Tibial nerve (tissue), 4 donors: ENCODE measurements around the gene DNASE2.

Experiments used
- CTCF ChIP-seq, 5 experiments: fragments of 200-600 bp in 3 of 5; fragments of 450-650 bp in 2 of 5; sonication (generic) in 3 of 5; IDR thresholded peaks; one replicate each; pipeline ENCODE4 v1.5.1; 2016 to 2019; ENCODE audit warnings: antibody characterized with exemption in 5 of 5, mild to moderate bottlenecking in 3 of 5, moderate library complexity in 2 of 5
- EP300 ChIP-seq, 2 donors: sonication (generic); formaldehyde crosslinking; IDR thresholded peaks; one replicate each; pipeline ENCODE4 v1.6.1; 2017; ENCODE audit warnings: antibody characterized with exemption in 2 of 2, mild to moderate bottlenecking in 1 of 2

GRCh38 chr19:12912571-12912970 is 31.3 kb upstream of the DNASE2 start:
- TF ChIP-seq CTCF (IDR thresholded peaks at IDR 0.05) (no peak), EP300 (IDR thresholded peaks at IDR 0.05) (no peak)
